C4-2B (cell line): ENCODE results near the gene GGA2.

Experiments
- H3K27ac ChIP-seq: fragments of 450-650 bp; 2 replicates; pipeline ENCODE4 v1.5.1; 2017
- ZFX ChIP-seq: fragments of 450-650 bp; IDR thresholded peaks from 2 replicates; pipeline ENCODE4 v1.6.1; 2017
- TF ChIP-seq, protein P1 (sequence below): fragments of 450-650 bp; conservative IDR thresholded peaks from 2 replicates; pipeline ENCODE4 v1.5.1; 2017; ENCODE audit warnings: mild to moderate bottlenecking

GGA2 gene

DNA sequence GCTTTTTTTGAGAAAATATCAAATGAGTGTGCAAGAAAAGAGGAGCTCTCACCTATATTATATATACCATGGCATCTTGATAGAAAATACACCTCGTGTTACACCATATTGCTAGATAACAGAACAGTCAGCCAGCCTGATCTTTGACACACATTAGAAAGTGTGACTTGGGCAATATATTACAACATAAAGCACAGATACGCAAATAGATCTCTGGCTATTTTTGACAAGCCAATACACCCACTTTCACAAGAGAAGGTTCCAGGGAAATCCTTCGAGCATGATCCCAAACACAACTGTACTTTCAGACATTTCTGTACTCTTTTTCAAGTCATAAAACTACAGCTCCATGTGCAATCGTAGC is 9.4 kb downstream of the GGA2 start:
- TF ChIP-seq, protein P1, sequence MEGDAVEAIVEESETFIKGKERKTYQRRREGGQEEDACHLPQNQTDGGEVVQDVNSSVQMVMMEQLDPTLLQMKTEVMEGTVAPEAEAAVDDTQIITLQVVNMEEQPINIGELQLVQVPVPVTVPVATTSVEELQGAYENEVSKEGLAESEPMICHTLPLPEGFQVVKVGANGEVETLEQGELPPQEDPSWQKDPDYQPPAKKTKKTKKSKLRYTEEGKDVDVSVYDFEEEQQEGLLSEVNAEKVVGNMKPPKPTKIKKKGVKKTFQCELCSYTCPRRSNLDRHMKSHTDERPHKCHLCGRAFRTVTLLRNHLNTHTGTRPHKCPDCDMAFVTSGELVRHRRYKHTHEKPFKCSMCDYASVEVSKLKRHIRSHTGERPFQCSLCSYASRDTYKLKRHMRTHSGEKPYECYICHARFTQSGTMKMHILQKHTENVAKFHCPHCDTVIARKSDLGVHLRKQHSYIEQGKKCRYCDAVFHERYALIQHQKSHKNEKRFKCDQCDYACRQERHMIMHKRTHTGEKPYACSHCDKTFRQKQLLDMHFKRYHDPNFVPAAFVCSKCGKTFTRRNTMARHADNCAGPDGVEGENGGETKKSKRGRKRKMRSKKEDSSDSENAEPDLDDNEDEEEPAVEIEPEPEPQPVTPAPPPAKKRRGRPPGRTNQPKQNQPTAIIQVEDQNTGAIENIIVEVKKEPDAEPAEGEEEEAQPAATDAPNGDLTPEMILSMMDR, result no peak
- no peak for TF ChIP-seq ZFX
- H3K27ac ChIP-seq, result no peak overlapping the region

DNA sequence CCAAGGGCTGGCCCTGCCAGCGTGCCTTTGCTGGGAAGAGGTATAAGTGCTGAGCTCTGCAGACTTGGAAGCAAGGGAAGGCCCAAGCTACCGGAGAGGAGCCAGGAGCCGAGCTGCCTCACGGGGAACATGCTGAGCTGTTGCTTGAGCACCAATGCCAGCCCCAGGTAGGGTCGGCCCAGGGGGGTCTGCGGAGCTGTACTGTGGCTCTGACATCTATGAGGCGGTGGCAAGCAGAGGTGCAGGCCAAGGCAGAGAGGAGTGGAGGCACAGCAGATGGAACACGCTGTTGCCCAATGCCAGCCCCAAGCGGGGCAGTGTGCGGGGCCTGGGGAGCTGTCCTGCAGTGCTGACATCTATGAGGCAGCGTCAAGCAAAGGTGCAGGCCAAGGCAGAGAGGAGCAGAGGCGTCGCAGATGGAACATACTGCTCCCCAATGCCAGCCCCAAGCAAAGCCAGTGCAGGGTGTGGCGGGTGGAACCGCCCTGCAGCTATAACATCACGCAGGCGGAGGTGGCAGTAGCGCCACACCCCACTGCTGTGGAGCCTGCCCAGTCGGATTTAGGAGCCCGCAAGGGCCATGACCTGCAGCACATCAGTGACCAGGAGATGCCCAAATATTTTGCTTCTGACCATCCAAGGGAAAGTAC is 10.0 kb downstream of the GGA2 start:
- TF ChIP-seq ZFX, result no peak
- TF ChIP-seq, protein P1, result no peak
- H3K27ac ChIP-seq, result no peak overlapping the region

DNA sequence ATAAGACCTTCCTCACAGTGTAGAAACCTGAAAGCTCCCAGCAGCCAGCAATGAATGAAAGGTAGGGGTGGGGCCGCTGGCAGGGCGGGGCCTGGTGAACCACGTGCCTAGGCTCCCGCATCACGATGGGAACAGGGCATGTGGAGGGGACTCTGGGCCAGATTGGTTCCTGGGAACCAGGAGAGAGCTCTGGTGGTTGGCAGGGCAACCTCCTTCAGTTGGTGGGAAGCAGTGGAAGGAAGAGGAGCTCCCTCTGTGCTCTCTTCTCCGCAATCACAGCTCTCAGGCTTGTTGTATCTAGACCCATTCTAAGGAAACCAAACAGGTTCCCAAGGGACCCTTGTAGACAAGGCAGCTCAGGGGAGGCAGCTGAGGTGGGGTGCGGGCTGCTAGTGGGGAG is 10.5 kb downstream of the GGA2 start:
- no peak overlapping the region for H3K27ac ChIP-seq
- TF ChIP-seq, protein P1, result no peak
- TF ChIP-seq ZFX, result no peak

- TF ChIP-seq, protein P1, result no peak
- no peak for TF ChIP-seq ZFX
- no peak overlapping the region for H3K27ac ChIP-seq
These were observed 11.4 kb downstream of the GGA2 start for GRCh38 chr16:23498863-23499262.

- H3K27ac ChIP-seq, result no peak overlapping the region
- TF ChIP-seq ZFX, result no peak
- TF ChIP-seq, protein P1, result no peak
These were observed 12.8 kb downstream of the GGA2 start for GRCh38 chr16:23497543-23497868.

DNA sequence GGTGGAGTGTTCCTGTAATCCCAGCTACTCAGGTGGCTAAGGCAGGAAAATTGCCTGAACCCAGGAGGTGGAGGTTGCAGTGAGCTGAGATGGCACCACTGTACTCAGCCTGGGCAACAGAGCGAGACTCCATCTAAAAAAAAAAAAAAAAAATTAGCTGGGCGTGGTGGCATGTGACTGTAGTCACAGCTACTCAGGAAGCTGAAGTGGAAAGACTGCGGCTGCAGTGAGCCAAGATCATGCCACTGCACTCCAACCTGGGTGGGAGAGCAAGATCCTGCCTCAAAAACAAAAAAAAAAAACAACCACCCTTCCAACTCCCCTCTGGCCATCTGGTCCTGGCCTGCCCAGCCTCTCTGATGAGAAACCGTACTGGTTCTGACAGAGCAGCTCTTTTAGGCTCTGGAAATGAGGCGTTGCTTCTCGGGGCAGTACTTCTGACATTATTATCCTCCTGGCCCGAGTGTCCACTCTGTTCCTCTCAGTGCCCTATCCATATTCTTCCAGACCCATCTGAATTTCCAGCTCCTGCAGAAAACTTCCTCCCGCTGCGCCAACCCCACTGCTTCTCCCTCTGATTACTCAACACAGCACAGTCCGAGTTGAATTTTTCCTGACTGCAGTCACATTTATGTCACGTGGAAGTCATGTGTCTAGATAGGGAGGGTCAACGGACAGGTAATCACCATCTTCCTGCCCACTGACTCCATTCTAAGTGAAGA is 13.3 kb downstream of the GGA2 start:
- TF ChIP-seq, protein P1, result no peak
- no peak for TF ChIP-seq ZFX
- H3K27ac ChIP-seq, result no peak overlapping the region

GRCh38 chr16:23495671-23496070 is 14.6 kb downstream of the GGA2 start:
- TF ChIP-seq, protein P1, result no peak
- no peak for TF ChIP-seq ZFX
- no peak overlapping the region for H3K27ac ChIP-seq
